Hindlimb muscle (tissue), 1 donor: Measurements from ENCODE around the gene BRD8. TPM values are rescaled to one million over a fixed set of nuclear protein-coding genes. Genes with fewer than 3 reads are reported as not detected.

Source experiments
- DNase-seq: peaks from one replicate; pipeline ENCODE4 v3.0.0-alpha.2; 2013
- polyA plus RNA-seq: library from polyadenylated mRNA; unstranded; fragments of 120-200 nt; gene quantifications from one replicate; pipeline ENCODE4 v1.2.1, GENCODE V29; 2013; ENCODE audit not compliant: insufficient read length

Gene BRD8
- polyA plus RNA-seq, 1 donor = 54.7 TPM

GRCh38 chr5:138096997-138097828 is 81.2 kb downstream of the BRD8 start:
- DNase-seq = no peak

- DNase-seq = no peak
Observed at GRCh38 chr5:138096363-138096762, 82.1 kb downstream of the BRD8 start.

GRCh38 chr5:138095100-138095907 is 83.1 kb downstream of the BRD8 start:
- DNase-seq = no peak

- no peak for DNase-seq
Observed at GRCh38 chr5:138093036-138093435, 85.4 kb downstream of the BRD8 start.

DNA sequence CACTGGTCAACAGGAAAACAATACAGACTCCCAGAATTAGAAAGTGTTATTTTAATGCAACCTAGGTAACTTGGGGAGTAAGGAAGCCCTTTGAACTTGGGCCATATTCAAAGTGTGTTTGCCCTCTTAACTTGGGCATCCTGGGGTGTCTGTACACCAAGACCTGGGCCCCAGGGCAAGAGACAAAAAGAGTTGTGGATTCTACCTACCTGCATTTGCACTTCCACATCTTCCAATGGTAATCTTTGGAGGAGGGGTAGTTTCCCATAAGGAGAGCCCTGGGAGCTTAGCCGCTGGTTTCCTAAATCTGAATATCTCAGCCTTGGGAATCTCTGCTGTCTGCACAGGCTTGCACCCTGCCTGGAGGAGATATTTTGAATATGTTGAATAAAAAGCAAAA is 86.1 kb downstream of the BRD8 start:
- no peak for DNase-seq

DNA sequence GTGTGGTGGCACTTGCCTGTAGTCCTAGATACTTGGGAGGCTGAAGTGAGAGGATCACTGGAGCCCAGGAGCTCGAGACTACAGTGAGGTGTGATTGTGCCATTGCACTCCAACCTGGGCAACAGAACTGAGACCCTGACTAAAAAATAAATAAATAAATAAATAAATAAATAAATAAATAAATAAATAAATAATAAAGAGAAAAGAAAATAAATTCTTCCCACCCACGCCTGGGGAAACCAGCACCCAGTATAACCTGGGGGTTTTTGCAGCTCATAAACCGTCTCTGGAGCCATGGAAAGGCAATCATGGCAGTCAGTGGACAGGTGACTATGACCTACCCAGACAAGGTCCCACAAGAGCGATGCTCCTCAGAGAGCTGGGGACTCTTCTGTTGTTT is 86.7 kb downstream of the BRD8 start:
- DNase-seq = no peak

Other genes starting within 250 kb of the BRD8 start
- 24.6 TPM for gene FAM13B, start 145.6 kb downstream of the BRD8 start, polyA plus RNA-seq
- gene WNT8A, start 94.6 kb downstream of the BRD8 start, polyA plus RNA-seq = not detected
- 0.68 TPM for gene NME5, start 39.2 kb downstream of the BRD8 start, polyA plus RNA-seq
- gene KIF20A, start 482 bp upstream of the BRD8 start, polyA plus RNA-seq = 17.5 TPM
- gene CDC23, start 34.7 kb upstream of the BRD8 start, polyA plus RNA-seq = 33.8 TPM
- gene GFRA3, start 96.0 kb upstream of the BRD8 start, polyA plus RNA-seq = 2.8 TPM
- 2.4 TPM for gene CDC25C, start 153.2 kb upstream of the BRD8 start, polyA plus RNA-seq
- 42.4 TPM for gene FAM53C, start 159.6 kb upstream of the BRD8 start, polyA plus RNA-seq
- gene KDM3B, start 174.1 kb upstream of the BRD8 start, polyA plus RNA-seq = 71.8 TPM